Activated T-helper 2 cell treated with anti-CD3 and anti-CD28 coated beads, Interferon-gamma antibody, Interleukin-2, Interleukin-4, amounts not matched to agents 10 μg/mL and 5 μg/mL and 100 μg/mL, durations not matched to agents 14 hours and 24 hours and 36 hours (primary cell): ENCODE data around the gene COX7A2L. TPM values are rescaled to one million over a fixed set of nuclear protein-coding genes. Genes with fewer than 3 reads are reported as not detected.
"Not testable (repeated sequence)": the region's sequence is repeated elsewhere in the genome, so short reads cannot be mapped to it uniquely, and the experiment has no call there.

ENCODE experiments used
- DNase-seq: peaks from one replicate; pipeline ENCODE4 v3.0.0; 2021; ENCODE audit warnings: low spot score
- H3K27ac Mint-ChIP-seq: one replicate; pipeline ENCODE4 v1.8.0; 2021; ENCODE audit warnings: mixed read lengths
- H3K27me3 Mint-ChIP-seq: one replicate; pipeline ENCODE4 v1.8.0; 2021; ENCODE audit warnings: low read depth, mixed read lengths
- H3K36me3 Mint-ChIP-seq: one replicate; pipeline ENCODE4 v1.8.0; 2021; ENCODE audit warnings: low read depth, mixed read lengths
- H3K4me1 Mint-ChIP-seq: one replicate; pipeline ENCODE4 v1.8.0; 2021; ENCODE audit warnings: low read depth, mixed read lengths
- H3K4me3 Mint-ChIP-seq: one replicate; pipeline ENCODE4 v1.8.0; 2021; ENCODE audit warnings: low read depth, mild to moderate bottlenecking, moderate library complexity, mixed read lengths
- H3K9me3 Mint-ChIP-seq: one replicate; pipeline ENCODE4 v1.8.0; 2021; ENCODE audit warnings: mixed read lengths
- intact Hi-C: fragments of 100-400 bp; cut with micrococcal nuclease; formaldehyde crosslinking; loops from one replicate; pipeline ENCODE4 v1.15.1; 2023
- total RNA-seq: library from RNA; stranded (reverse); gene quantifications from 2 replicates; pipeline ENCODE4 v1.2.3, GENCODE V29; 2022

COX7A2L gene
- total RNA-seq, result 73.4 and 79.8 TPM in 2 replicates

- peak; percentile 91 for DNase-seq
- H3K9me3 Mint-ChIP-seq, result no peaks in the 10 kb centered on the region
- peaks cover 3% of the 10 kb centered on the region for H3K36me3 Mint-ChIP-seq
- intact Hi-C loops, result loop anchor here (1.0 to 5.0 kb wide), 7 partner anchors 60 to 450 kb away; partner anchors contain the start of gene MTA3
- peak within 1 kb of the TSS; percentile 96 for H3K27ac Mint-ChIP-seq
- H3K4me1 Mint-ChIP-seq, result peaks cover 35% of the 10 kb centered on the region
- peak within 1 kb of the TSS; percentile 84 for H3K4me3 Mint-ChIP-seq
- H3K27me3 Mint-ChIP-seq, result peaks cover 2% of the 10 kb centered on the region
These were observed at the start of gene COX7A2L for GRCh38 chr2:42360890-42361727. TSS of gene COX7A2L (minus strand) at chr2:42361217. CDS start at chr2:42361161, 56 bp downstream.

GRCh38 chr2:42408009-42408408 is 47.0 kb upstream of the COX7A2L start:
- intact Hi-C loops, result no loop called here
- Mint-ChIP-seq H3K4me3 (no peak overlapping the region), H3K27me3 (peaks cover 3% of the 10 kb centered on the region), H3K27ac (no peak overlapping the region), H3K36me3 (no peaks in the 10 kb centered on the region), H3K9me3 (no peaks in the 10 kb centered on the region), H3K4me1 (no peaks in the 10 kb centered on the region)
- DNase-seq, result no peak

GRCh38 chr2:42407476-42407875 is 46.5 kb upstream of the COX7A2L start:
- DNase-seq, result no peak
- intact Hi-C loops, result no loop called here
- H3K4me1 Mint-ChIP-seq, result no peaks in the 10 kb centered on the region
- no peaks in the 10 kb centered on the region for H3K36me3 Mint-ChIP-seq
- no peaks in the 10 kb centered on the region for H3K9me3 Mint-ChIP-seq
- no peak overlapping the region for H3K27ac Mint-ChIP-seq
- H3K4me3 Mint-ChIP-seq, result no peak overlapping the region
- H3K27me3 Mint-ChIP-seq, result peaks cover 3% of the 10 kb centered on the region

- Mint-ChIP-seq H3K9me3 (no peaks in the 10 kb centered on the region), H3K36me3 (no peaks in the 10 kb centered on the region), H3K4me3 (no peak overlapping the region), H3K27me3 (no peaks in the 10 kb centered on the region), H3K27ac (no peak overlapping the region), H3K4me1 (no peaks in the 10 kb centered on the region)
- intact Hi-C loops, result no loop called here
- no peak for DNase-seq
These were observed 43.7 kb upstream of the COX7A2L start for GRCh38 chr2:42404676-42405075.

- no peak overlapping the region for H3K4me3 Mint-ChIP-seq
- H3K9me3 Mint-ChIP-seq, result no peaks in the 10 kb centered on the region
- no peaks in the 10 kb centered on the region for H3K36me3 Mint-ChIP-seq
- DNase-seq, result no peak
- peaks cover 10% of the 10 kb centered on the region for H3K27me3 Mint-ChIP-seq
- H3K27ac Mint-ChIP-seq, result no peak overlapping the region
- intact Hi-C loops, result no loop called here
- H3K4me1 Mint-ChIP-seq, result no peaks in the 10 kb centered on the region
These were observed 40.8 kb upstream of the COX7A2L start for GRCh38 chr2:42401773-42402172.

GRCh38 chr2:42398052-42398451 is 37.0 kb upstream of the COX7A2L start:
- peaks cover 14% of the 10 kb centered on the region for H3K27me3 Mint-ChIP-seq
- H3K27ac Mint-ChIP-seq, H3K4me3 Mint-ChIP-seq, H3K36me3 Mint-ChIP-seq, H3K9me3 Mint-ChIP-seq, DNase-seq, H3K4me1 Mint-ChIP-seq, intact Hi-C loops: not testable (repeated sequence)

GRCh38 chr2:42393320-42393719 is 32.3 kb upstream of the COX7A2L start:
- H3K9me3 Mint-ChIP-seq, DNase-seq, intact Hi-C loops, H3K27ac Mint-ChIP-seq, H3K36me3 Mint-ChIP-seq, H3K4me3 Mint-ChIP-seq, H3K27me3 Mint-ChIP-seq, H3K4me1 Mint-ChIP-seq: not testable (repeated sequence)

GRCh38 chr2:42392191-42392590 is 31.2 kb upstream of the COX7A2L start:
- DNase-seq, result no peak
- intact Hi-C loops, result no loop called here
- H3K27ac Mint-ChIP-seq, result no peak overlapping the region

GRCh38 chr2:42390401-42390969 is 29.5 kb upstream of the COX7A2L start:
- no peak overlapping the region for H3K4me3 Mint-ChIP-seq
- H3K27me3 Mint-ChIP-seq, result peaks cover 4% of the 10 kb centered on the region
- H3K27ac Mint-ChIP-seq, result no peak overlapping the region
- H3K36me3 Mint-ChIP-seq, result no peaks in the 10 kb centered on the region
- no peaks in the 10 kb centered on the region for H3K4me1 Mint-ChIP-seq
- no peak for DNase-seq
- intact Hi-C loops, result no loop called here
- no peaks in the 10 kb centered on the region for H3K9me3 Mint-ChIP-seq

More at GRCh38 chr2:42392191-42392590, 31.2 kb upstream of the COX7A2L start:
- H3K4me1 Mint-ChIP-seq, result no peaks in the 10 kb centered on the region
- peaks cover 4% of the 10 kb centered on the region for H3K27me3 Mint-ChIP-seq
- H3K9me3 Mint-ChIP-seq, result no peaks in the 10 kb centered on the region
- H3K4me3 Mint-ChIP-seq, result no peak overlapping the region
- no peaks in the 10 kb centered on the region for H3K36me3 Mint-ChIP-seq

- no peak overlapping the region for H3K4me3 Mint-ChIP-seq
- H3K36me3 Mint-ChIP-seq, result no peaks in the 10 kb centered on the region
- intact Hi-C loops, result no loop called here
- no peaks in the 10 kb centered on the region for H3K4me1 Mint-ChIP-seq
- DNase-seq, result no peak
- no peak overlapping the region for H3K27ac Mint-ChIP-seq
- no peaks in the 10 kb centered on the region for H3K27me3 Mint-ChIP-seq
- H3K9me3 Mint-ChIP-seq, result no peaks in the 10 kb centered on the region
These were observed 25.7 kb upstream of the COX7A2L start for GRCh38 chr2:42386682-42387081.

GRCh38 chr2:42385225-42385624 is 24.2 kb upstream of the COX7A2L start:
- Mint-ChIP-seq H3K36me3 (no peaks in the 10 kb centered on the region), H3K9me3 (no peaks in the 10 kb centered on the region), H3K27me3 (peaks cover 11% of the 10 kb centered on the region), H3K27ac (no peak overlapping the region), H3K4me3 (no peak overlapping the region), H3K4me1 (no peaks in the 10 kb centered on the region)
- no peak for DNase-seq
- intact Hi-C loops, result no loop called here

- intact Hi-C loops, result no loop called here
- Mint-ChIP-seq H3K36me3 (no peaks in the 10 kb centered on the region), H3K4me1 (no peaks in the 10 kb centered on the region), H3K4me3 (no peak overlapping the region), H3K9me3 (no peaks in the 10 kb centered on the region), H3K27me3 (peaks cover 11% of the 10 kb centered on the region), H3K27ac (no peak overlapping the region)
- no peak for DNase-seq
These were observed 23.0 kb upstream of the COX7A2L start for GRCh38 chr2:42383855-42384530.

GRCh38 chr2:42382144-42382543 is 21.1 kb upstream of the COX7A2L start:
- no peak for DNase-seq
- Mint-ChIP-seq H3K27ac (no peak overlapping the region), H3K4me3 (no peak overlapping the region), H3K27me3 (peaks cover 11% of the 10 kb centered on the region), H3K9me3 (no peaks in the 10 kb centered on the region), H3K4me1 (no peaks in the 10 kb centered on the region), H3K36me3 (no peaks in the 10 kb centered on the region)
- intact Hi-C loops, result no loop called here
